NB4 (cell line): Measurements from ENCODE around the gene NXPE2.

ENCODE experiments used
- DNase-seq: peaks from one replicate; pipeline ENCODE4 v3.0.0; 2010; ENCODE audit warnings: low read depth
- H3K4me3 ChIP-seq: one replicate; pipeline ENCODE4 v1.5.1; 2011; ENCODE audit warnings: mild to moderate bottlenecking, low read depth, low read length, moderate library complexity
- MAX ChIP-seq: IDR thresholded peaks from 2 replicates; pipeline ENCODE4 v1.6.1; 2011; ENCODE audit warnings: low read depth, low read length
- MYC ChIP-seq: IDR thresholded peaks from 2 replicates; pipeline ENCODE4 v1.6.1; 2011; ENCODE audit warnings: low read depth, low read length
- POLR2A ChIP-seq: IDR thresholded peaks from 2 replicates; pipeline ENCODE4 v1.6.1; 2011; ENCODE audit warnings: mild to moderate bottlenecking; ENCODE audit not compliant: insufficient read length; ENCODE audit errors: extremely low read depth
- TF ChIP-seq, protein P1 (sequence below): IDR thresholded peaks from one replicate; pipeline ENCODE4 v1.5.1; 2012; ENCODE audit warnings: low read depth, low read length

NXPE2 gene

GRCh38 chr11:114666760-114667159 is 11.6 kb upstream of the NXPE2 start:
- no peak overlapping the region for H3K4me3 ChIP-seq
- DNase-seq, result no peak
- no peak for TF ChIP-seq POLR2A

DNA sequence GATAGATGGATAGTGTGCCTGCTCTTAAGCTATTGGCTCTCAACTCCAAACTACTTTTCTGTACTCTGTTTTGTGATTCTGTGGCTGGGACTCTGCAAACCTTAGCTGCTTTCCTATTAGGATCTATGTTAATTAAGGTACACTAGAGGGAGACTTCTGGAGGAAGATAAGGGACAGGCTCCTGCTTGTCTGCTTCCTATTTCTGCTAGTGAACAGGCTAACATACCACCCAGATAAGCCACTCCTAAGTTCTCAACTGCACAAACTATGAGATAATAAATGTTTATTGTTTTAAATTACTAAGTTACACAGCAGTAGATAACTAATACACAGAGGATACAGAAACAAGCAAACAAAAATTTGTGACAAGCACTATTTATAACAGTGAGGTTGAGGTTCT is 10.2 kb upstream of the NXPE2 start:
- no peak for DNase-seq
- TF ChIP-seq, protein P1, sequence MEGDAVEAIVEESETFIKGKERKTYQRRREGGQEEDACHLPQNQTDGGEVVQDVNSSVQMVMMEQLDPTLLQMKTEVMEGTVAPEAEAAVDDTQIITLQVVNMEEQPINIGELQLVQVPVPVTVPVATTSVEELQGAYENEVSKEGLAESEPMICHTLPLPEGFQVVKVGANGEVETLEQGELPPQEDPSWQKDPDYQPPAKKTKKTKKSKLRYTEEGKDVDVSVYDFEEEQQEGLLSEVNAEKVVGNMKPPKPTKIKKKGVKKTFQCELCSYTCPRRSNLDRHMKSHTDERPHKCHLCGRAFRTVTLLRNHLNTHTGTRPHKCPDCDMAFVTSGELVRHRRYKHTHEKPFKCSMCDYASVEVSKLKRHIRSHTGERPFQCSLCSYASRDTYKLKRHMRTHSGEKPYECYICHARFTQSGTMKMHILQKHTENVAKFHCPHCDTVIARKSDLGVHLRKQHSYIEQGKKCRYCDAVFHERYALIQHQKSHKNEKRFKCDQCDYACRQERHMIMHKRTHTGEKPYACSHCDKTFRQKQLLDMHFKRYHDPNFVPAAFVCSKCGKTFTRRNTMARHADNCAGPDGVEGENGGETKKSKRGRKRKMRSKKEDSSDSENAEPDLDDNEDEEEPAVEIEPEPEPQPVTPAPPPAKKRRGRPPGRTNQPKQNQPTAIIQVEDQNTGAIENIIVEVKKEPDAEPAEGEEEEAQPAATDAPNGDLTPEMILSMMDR, result no peak
- TF ChIP-seq MYC (no peak), MAX (no peak), POLR2A (no peak)
- no peak overlapping the region for H3K4me3 ChIP-seq

- no peak overlapping the region for H3K4me3 ChIP-seq
- no peak for TF ChIP-seq MYC
- no peak for TF ChIP-seq POLR2A
- TF ChIP-seq, protein P1, result no peak
- no peak for TF ChIP-seq MAX
- DNase-seq, result no peak
These were observed 4.7 kb upstream of the NXPE2 start for GRCh38 chr11:114673661-114674060.

- no peak overlapping the region for H3K4me3 ChIP-seq
- TF ChIP-seq MYC (no peak), POLR2A (no peak), MAX (no peak)
- TF ChIP-seq, protein P1, result no peak
- no peak for DNase-seq
These were observed 1.2 kb downstream of the NXPE2 start for GRCh38 chr11:114679505-114679904.

- TF ChIP-seq, protein P1, result no peak
- TF ChIP-seq MYC (no peak), MAX (no peak), POLR2A (no peak)
- no peak for DNase-seq
- H3K4me3 ChIP-seq, result no peak overlapping the region
These were observed 4.7 kb downstream of the NXPE2 start for GRCh38 chr11:114683007-114683406.

GRCh38 chr11:114684636-114685035 is 6.3 kb downstream of the NXPE2 start:
- no peak overlapping the region for H3K4me3 ChIP-seq
- no peak for DNase-seq
- TF ChIP-seq, protein P1, result no peak
- no peak for TF ChIP-seq POLR2A
- TF ChIP-seq MAX, result no peak
- TF ChIP-seq MYC, result no peak
